NCI-H2227 treated with DMSO at 0.1 percent for 48 hours (cell line): ENCODE data around the gene TMSB4X.
"Not testable (repeated sequence)": the region's sequence is repeated elsewhere in the genome, so short reads cannot be mapped to it uniquely, and the experiment has no call there.

Experiments used
- DNase-seq: peaks from one replicate; lab custom pipeline; 2025; lab: John Stamatoyannopoulos, UW

TMSB4X gene

GRCh38 chrX:12974796-12975669, at the start of gene TMSB4X:
Gene TMSB4X (plus strand): TSS chrX:12975110.
- peak; percentile 95 for DNase-seq

DNA sequence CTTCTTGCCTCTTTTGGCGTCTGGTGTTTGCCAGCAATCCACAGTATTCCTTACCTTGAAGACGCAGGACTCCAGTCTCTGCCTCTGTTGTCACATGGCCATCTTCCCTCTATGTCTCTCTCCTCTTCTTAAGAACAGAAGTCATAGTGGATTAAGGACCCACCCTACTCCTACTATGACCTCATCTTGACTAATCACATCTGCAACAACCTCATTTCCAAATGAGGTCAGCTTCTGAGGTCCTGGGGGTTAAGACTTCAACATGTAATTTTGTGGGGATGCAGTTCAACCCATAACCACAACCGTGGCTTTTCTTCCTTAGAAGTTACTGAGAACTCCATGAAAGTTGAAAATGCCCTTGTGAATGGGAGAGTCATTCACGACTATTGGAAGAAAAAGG, 45.2 kb upstream of the TMSB4X start:
- DNase-seq, result no peak

DNA sequence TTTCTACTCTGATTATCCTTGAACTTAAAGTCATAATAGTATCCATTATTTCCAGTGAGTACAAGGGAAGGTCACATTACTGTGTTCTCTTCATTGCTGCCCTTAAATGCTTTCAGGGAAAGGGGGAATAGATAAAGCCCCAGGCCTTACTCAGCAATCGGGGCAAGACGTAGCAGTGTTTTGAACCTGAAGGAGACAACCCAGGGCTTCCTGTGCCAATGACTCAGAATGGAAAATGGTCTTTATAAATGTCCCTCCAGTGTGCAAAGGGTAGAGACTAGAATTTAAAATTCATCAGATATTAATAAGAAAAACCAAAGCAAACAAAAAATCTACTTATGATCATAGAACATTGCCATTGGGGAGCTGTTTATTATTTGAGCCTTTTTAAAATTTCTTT, 44.8 kb upstream of the TMSB4X start:
- no peak for DNase-seq

DNA sequence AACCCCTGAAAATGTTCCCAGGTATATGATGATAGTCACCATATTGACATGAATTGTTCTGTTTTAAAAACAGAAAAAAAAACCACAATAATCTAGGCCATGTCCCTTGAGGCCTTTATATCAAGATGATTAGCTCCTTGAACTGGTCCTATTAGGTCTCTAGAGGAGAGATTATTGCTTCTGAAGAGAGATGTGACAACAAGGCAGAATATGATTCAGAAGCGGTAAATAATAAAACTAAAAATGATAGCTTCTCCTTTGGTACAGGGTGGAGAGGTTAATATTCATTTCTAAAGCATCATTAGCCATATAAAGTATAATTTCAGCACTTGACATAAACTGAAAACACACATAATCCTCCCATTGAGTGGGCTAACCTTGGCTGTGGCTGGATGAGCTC, 42.7 kb upstream of the TMSB4X start:
- no peak for DNase-seq

DNA sequence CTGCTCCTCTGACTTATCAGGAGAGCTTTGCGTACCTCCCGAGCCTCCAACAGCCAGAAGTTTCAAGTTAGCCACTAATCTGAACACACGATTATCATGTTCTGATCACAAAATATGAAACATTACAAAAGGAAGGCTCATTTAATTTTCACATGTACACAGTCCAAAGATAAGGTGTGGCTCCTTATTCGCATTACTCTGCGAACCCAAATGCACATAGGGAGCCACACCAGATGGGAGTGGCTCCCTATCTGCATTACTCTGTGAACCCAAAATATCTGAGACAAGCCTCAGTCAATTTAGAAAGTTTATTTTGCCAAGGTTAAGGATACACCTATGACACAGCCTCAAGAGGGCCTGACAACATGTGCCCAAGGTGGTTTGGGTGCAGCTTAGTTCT, 40.1 kb upstream of the TMSB4X start:
- no peak for DNase-seq

GRCh38 chrX:12936947-12937346, 38.0 kb upstream of the TMSB4X start:
- DNase-seq, result no peak

GRCh38 chrX:12940471-12940870, 34.4 kb upstream of the TMSB4X start:
- DNase-seq, result not testable (repeated sequence)

DNA sequence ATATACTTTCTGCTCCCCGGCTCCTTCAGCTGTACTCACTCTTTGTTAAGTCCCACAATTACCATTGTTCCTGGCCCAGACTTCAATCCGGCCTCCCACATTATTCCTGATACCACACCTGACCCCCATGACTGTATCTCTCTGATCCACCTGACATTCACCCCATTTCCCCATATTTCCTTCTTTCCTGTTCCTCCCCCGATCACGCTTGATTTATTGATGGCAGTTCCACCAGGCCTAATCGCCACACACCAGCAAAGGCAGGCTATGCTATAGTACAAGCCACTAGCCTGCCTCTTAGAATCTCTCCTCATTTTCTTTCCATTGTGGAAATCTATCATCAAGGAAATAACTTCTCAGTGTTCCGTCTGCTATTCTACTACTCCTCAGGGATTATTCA, 31.3 kb upstream of the TMSB4X start:
- not testable (repeated sequence) for DNase-seq

DNA sequence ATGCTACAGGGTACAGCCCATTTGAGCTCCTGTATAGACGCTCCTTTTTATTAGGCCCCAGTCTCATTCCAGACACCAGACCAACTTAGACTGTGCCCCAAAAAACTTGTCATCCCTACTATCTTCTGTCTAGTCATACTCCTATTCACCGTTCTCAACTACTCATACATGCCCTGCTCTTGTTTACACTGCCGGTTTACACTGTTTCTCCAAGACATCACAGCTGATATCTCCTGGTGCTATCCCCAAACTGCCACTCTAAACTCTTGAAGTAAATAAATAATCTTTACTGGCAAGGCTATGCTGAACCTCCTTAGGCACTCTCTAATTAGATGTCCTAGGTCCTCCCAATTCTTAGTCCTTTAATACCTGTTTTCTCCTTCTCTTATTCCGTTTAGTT, 30.5 kb upstream of the TMSB4X start:
- DNase-seq, result not testable (repeated sequence)

DNA sequence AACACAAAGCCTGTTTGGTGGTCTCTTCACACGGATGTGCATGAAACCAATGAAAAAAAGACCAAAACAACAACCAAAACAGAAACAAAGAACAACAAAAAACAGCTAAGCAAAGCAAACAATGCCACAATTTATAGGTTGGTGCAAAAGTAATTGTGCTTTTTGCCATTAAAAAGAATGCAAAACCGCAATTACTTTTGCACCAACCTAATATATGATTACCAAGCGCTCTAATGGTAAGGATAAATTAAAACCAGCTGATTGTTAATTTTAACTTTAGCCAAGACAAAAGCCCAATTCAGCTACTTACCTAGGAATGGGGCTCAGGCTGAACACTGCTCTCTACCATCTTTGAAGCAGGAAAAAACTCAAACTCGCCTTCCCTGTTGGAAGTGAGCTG, 29.4 kb upstream of the TMSB4X start:
- no peak for DNase-seq

DNA sequence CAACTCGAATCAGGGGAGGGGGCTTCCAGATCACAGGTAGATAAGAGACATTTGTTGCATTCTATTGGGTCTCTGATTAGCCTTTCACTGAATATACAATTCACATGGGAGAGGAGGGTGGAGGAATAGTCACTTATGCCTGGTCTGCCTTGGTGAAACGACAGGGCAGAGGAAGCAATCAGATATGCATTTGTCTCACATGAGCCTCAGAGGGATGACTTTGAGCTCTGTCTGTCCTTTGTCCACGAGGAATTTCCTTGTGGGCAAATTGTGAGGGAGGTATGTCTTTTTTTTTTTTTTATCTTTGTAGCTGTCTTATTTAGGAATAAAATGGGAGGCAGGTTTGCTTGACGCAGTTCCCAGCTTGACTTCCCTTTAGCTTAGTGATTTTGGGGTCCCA, 28.5 kb upstream of the TMSB4X start:
- no peak for DNase-seq

- DNase-seq, result peak; percentile 51
Observed at GRCh38 chrX:12946838-12947544, 27.9 kb upstream of the TMSB4X start.

DNA sequence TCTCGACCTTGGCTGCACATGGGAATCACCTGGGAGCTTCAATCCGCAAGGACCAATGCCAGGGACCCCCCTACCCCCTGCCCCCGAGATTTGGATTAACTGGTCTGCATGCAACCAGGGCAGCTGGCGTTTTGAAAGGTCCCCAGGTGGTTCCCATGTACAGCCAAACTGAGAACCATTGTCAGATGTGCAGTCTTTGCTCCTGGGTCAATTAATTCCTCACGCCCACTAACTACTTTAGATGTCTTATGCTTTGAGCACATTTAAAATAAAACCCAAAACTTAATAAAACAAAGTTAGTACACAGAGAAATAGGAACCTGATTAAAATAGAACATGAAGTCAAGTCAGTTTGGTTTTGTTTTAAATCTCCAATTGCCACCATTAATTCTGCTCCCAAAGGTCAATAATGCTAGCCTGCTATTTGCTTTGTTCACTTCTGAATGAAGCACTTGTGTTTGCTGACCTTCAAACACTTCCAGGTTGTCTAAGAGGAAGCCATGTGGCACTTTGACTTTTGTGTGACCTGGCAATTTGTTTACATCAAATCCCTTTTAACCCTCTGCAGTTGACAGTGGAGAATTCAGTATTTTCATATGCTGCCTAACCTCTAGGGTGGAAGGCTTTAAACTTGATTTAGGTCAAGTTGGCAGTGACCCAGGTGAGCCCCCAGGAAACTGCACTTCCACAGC, 27.2 kb upstream of the TMSB4X start:
- DNase-seq, result no peak

GRCh38 chrX:12948495-12948894, 26.4 kb upstream of the TMSB4X start:
- no peak for DNase-seq

DNA sequence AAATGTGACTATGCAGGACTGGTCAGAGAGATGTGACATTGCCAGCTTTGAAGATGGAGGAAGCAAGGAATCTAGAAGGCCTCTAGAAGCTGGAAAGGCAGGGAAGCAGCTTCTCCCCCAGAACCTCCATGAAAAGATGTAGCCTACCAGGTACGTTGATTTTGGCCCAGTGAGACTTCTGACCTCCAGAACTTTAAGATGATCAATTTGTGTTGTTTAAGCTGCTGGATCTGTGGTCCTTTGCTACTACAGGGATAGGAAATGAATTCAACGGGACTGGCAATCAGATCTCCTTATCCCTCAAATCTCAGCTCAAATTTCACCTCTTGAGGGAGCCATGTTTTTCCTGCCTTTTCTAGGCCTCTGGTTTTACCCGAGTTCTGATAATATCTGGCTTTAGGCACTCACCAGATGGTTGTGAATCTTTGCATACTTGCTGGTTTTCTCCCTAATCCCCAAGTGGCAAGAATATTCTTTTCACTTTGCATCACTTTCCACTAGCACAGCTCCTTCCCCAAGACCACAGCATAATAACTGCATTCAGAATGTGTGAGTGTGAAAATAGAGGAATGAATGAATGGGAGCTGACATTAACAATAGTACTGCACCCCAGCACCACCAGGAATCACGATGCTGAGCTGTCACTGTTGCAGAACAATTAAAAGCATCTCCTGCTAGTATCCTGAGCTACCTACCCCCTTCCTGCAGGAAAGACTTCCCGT, 25.5 kb upstream of the TMSB4X start:
- DNase-seq, result no peak

DNA sequence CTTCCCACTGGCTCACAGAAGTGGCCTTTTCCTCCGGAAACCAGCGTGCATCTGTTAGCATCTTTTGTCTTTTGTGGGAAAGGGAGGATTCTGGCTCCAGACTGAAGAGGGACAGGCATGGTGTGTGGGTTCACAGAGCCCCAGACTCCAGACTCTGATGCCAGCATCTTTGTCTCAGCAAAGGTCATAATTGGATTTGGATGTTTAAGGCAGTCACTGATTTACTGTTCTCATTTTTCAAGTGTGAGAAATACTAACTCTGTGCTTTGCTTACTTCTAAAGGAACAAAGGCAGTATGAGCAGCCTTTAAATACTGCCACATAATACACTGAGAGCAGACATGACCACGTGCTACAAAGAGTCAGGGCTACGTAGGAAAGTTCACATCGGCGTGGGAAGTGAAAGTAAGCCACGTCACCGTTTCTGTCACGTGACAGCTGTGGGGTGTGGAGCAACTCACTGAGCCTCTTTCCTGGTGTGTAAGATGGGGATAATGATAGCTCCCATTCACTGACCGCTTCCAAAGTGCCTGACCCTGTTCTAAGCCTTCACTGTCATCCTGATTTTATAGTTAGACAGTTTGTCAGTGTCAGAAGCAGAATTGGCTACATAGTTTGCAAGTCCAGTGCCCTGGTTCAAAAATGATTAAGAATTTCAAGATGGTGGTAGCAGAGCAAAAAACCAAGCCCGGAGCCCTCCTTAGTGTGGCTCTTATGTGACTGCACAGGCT, 24.8 kb upstream of the TMSB4X start:
- DNase-seq, result peak; percentile 72

DNA sequence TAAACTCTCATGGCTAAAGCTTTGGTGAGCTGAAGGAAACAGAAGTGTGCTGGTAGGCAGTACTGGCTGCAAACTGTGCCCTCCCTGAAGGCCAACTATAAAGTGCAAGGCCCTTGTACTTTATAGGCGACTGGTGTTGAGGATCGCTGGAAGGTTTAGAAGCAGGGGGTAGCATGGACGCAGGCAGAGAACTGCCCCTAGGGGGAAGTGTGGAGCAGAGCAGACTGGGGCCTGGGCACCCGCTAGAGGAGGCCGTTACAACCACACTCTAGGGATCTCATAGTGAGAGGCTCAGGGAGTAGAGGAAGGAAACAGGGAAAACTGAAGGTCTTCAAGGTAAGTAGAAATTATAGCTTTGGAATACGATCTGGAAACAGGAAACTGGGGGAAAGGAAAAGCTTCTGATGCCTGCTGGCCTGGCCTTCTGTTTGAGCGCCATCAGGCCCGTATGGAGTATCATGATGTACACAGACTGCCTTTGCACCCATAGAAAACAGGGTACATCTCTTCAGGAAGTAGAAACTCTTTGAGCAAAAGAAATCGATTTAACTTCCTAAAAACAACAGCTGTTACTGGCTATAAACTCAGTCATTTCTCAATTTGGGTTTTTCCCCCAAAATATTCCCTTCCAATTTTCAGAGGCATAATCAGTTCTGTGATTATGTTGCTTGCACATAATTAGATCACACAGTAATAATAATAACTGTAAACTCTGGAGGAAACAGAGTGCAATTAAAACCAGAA, 23.9 kb upstream of the TMSB4X start:
- no peak for DNase-seq

GRCh38 chrX:12951595-12951975, 23.3 kb upstream of the TMSB4X start:
- DNase-seq, result no peak

DNA sequence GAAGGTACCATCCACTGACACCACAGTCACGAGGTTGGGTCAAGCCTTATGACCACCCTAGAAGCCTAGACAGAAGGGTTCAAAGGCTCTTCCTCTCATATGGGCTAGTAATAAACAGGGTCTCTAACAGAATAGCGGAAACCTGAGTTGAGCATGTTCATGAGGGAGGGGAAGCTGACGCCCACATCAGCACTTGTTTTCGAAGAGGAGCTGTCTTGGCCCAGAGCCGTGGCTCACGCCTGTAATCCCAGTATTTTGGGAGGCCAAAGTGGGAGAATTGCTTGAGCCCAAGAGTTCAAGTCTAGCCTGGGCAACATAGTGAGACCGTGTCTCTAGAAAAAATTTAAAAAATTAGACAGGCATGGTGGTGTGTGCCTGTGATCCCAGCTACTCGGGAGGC, 21.5 kb upstream of the TMSB4X start:
- DNase-seq, result no peak

GRCh38 chrX:12954376-12954775, 20.5 kb upstream of the TMSB4X start:
- no peak for DNase-seq

DNA sequence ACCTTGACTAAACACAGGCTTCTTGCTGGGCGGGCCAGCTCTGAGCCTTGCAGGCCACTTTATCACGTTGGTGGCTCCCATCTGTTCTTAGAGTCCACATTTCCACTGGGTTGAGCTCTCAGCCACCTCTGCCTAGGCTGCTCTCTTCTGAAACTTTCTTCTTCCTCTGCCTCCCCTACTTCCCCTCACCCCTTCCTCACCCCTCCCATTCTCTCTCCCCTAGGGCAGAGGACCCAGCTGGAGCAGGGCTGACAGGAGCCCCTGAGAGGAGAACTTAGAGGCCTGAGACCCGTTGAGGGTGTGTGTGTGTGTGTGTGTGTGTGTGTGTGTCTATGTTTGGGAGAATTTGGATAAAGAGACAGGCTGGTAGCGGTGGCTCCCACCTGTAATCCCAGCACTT, 19.9 kb upstream of the TMSB4X start:
- DNase-seq, result no peak
